GM19025 (cell line): ENCODE data around the gene MYLK4.
A peak's percentile ranks its signal among the peaks of the same experiment; 100 is the strongest.

Experiments used
- ATAC-seq: cut with Tn5 transposase; IDR thresholded peaks from one replicate; pipeline ENCODE4 v1.9.1; 2021; ENCODE audit warnings: mild to moderate bottlenecking, low read depth, moderate library complexity; ENCODE audit not compliant: unreplicated experiment

The MYLK4 gene

GRCh38 chr6:2750832-2751231 is at the start of gene MYLK4:
TSS of gene MYLK4 (minus strand) at chr6:2750922. CDS start at chr6:2749294, 1,628 bp downstream.
- ATAC-seq: no peak

- ATAC-seq: no peak
Observed at GRCh38 chr6:2799936-2800527, 49.3 kb upstream of the MYLK4 start.

GRCh38 chr6:2798586-2799134 is 47.9 kb upstream of the MYLK4 start:
- ATAC-seq: no peak

GRCh38 chr6:2797564-2798031 is 46.9 kb upstream of the MYLK4 start:
- no peak for ATAC-seq

- ATAC-seq: no peak
Observed at GRCh38 chr6:2796861-2797260, 46.1 kb upstream of the MYLK4 start.

- no peak for ATAC-seq
Observed at GRCh38 chr6:2795956-2796355, 45.2 kb upstream of the MYLK4 start.

GRCh38 chr6:2795162-2795561 is 44.4 kb upstream of the MYLK4 start:
- no peak for ATAC-seq

GRCh38 chr6:2794171-2794730 is 43.5 kb upstream of the MYLK4 start:
- ATAC-seq: no peak

- no peak for ATAC-seq
Observed at GRCh38 chr6:2793534-2794151, 42.9 kb upstream of the MYLK4 start.

GRCh38 chr6:2792330-2793110 is 41.8 kb upstream of the MYLK4 start:
- no peak for ATAC-seq

- ATAC-seq: no peak
Observed at GRCh38 chr6:2791450-2791974, 40.8 kb upstream of the MYLK4 start.

- ATAC-seq: peak; percentile 60
Observed at GRCh38 chr6:2790588-2791449, 40.1 kb upstream of the MYLK4 start.

GRCh38 chr6:2786269-2786668 is 35.5 kb upstream of the MYLK4 start:
- ATAC-seq: no peak

GRCh38 chr6:2784930-2785329 is 34.2 kb upstream of the MYLK4 start:
- ATAC-seq: no peak

- no peak for ATAC-seq
Observed at GRCh38 chr6:2784061-2784460, 33.3 kb upstream of the MYLK4 start.

- ATAC-seq: no peak
Observed at GRCh38 chr6:2783188-2783963, 32.7 kb upstream of the MYLK4 start.

GRCh38 chr6:2782825-2783187 is 32.1 kb upstream of the MYLK4 start:
- no peak for ATAC-seq

- no peak for ATAC-seq
Observed at GRCh38 chr6:2782356-2782708, 31.6 kb upstream of the MYLK4 start.

GRCh38 chr6:2781685-2782355 is 31.1 kb upstream of the MYLK4 start:
- no peak for ATAC-seq
